ENCODE results near the gene MTX1. TPM values are rescaled to one million over a fixed set of nuclear protein-coding genes. Genes with fewer than 3 reads are reported as not detected.
A peak's percentile ranks its signal among the peaks of the same experiment; 100 is the strongest.
"Not testable (repeated sequence)": the region's sequence is repeated elsewhere in the genome, so short reads cannot be mapped to it uniquely, and the experiment has no call there.

Gene MTX1
- total RNA-seq, 4 donors from 2014 or later, result 30.1 to 50.7 (median 35.3) TPM

GRCh38 chr1:155166471-155167165 is 41.9 kb upstream of the MTX1 start:
- Histone ChIP-seq H3K4me3 (no peak overlapping the region), H3K4me1 (peaks cover 0 to 24% (median 14%) of the 10 kb centered on the region in 4 donors), H3K9me3 (no peaks in the 10 kb centered on the region), H3K27ac (peak overlapping the region in 2 of 4 donors; percentile 65 to 71), H3K36me3 (peaks cover 0 to 27% (median 0%) of the 10 kb centered on the region in 3 donors), H3K27me3 (no peaks in the 10 kb centered on the region)
- DNase-seq (ENCODE audit: low spot score in 2 of 2), result no peak
- TF ChIP-seq EP300 (IDR thresholded peaks at IDR 0.05) (peak in 1 of 2 donors; percentile 25), POLR2A (IDR thresholded peaks at IDR 0.05) (no peak)
- TF ChIP-seq, protein P1, sequence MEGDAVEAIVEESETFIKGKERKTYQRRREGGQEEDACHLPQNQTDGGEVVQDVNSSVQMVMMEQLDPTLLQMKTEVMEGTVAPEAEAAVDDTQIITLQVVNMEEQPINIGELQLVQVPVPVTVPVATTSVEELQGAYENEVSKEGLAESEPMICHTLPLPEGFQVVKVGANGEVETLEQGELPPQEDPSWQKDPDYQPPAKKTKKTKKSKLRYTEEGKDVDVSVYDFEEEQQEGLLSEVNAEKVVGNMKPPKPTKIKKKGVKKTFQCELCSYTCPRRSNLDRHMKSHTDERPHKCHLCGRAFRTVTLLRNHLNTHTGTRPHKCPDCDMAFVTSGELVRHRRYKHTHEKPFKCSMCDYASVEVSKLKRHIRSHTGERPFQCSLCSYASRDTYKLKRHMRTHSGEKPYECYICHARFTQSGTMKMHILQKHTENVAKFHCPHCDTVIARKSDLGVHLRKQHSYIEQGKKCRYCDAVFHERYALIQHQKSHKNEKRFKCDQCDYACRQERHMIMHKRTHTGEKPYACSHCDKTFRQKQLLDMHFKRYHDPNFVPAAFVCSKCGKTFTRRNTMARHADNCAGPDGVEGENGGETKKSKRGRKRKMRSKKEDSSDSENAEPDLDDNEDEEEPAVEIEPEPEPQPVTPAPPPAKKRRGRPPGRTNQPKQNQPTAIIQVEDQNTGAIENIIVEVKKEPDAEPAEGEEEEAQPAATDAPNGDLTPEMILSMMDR (IDR thresholded peaks at IDR 0.05), result no peak
- WGBS, 2 donors, result 10 to 12% methylated on average over 24 to 27 of the region's 27 CpGs

GRCh38 chr1:155167166-155168104 is 41.1 kb upstream of the MTX1 start:
- Histone ChIP-seq H3K36me3 (peaks cover 0 to 27% (median 0%) of the 10 kb centered on the region in 3 donors), H3K9me3 (no peaks in the 10 kb centered on the region), H3K4me3 (no peak overlapping the region), H3K4me1 (peaks cover 0 to 32% (median 20%) of the 10 kb centered on the region in 4 donors), H3K27ac (peak overlapping the region in 2 of 4 donors; percentile 65 to 71), H3K27me3 (no peaks in the 10 kb centered on the region)
- TF ChIP-seq EP300 (IDR thresholded peaks at IDR 0.05) (peak in 1 of 2 donors; percentile 32), POLR2A (IDR thresholded peaks at IDR 0.05) (no peak)
- TF ChIP-seq, protein P1 (IDR thresholded peaks at IDR 0.05), result peak; percentile 76 to 95 (median 94)
- DNase-seq (ENCODE audit: low spot score in 2 of 2), result peak; percentile 78 to 83
- 6% methylated on average over 17 to 23 of the region's 28 CpGs for WGBS, 2 donors

DNA sequence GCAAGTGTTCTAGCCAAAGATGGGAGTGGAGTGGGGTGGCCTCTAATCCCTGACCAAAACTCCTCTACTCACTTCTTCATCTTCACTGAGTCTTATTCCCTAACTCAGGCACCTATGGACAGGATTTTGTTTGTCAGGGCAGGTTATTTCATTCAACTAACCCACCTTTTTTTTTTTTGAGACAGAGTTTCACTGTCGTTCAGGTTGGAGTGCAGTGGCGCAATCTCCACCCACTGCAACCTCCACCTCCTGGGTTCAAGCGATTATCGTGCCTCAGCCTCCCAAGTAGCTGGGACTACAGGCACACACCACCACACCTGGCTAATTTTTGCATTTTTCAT is 40.4 kb upstream of the MTX1 start:
- H3K27me3 ChIP-seq; DNase-seq (ENCODE audit: low spot score in 2 of 2); H3K9me3 ChIP-seq; H3K4me3 ChIP-seq: not testable (repeated sequence)
- Histone ChIP-seq H3K36me3 (peaks cover 0 to 27% (median 0%) of the 10 kb centered on the region in 3 donors), H3K27ac (peak overlapping the region in 2 of 4 donors; percentile 65 to 71), H3K4me1 (peaks cover 0 to 34% (median 21%) of the 10 kb centered on the region in 4 donors)
- 42 to 50% methylated on average over 4 of the region's 4 CpGs for WGBS, 2 donors

- Histone ChIP-seq H3K27me3 (no peaks in the 10 kb centered on the region), H3K9me3 (no peaks in the 10 kb centered on the region), H3K4me1 (peaks cover 0 to 39% (median 25%) of the 10 kb centered on the region in 4 donors), H3K27ac (no peak overlapping the region), H3K36me3 (peaks cover 0 to 27% (median 0%) of the 10 kb centered on the region in 3 donors), H3K4me3 (no peak overlapping the region)
- no peak for DNase-seq (ENCODE audit: low spot score in 2 of 2)
- 81% methylated on average over 10 of the region's 10 CpGs for WGBS, 2 donors
- no peak for TF ChIP-seq EP300 (IDR thresholded peaks at IDR 0.05)
- TF ChIP-seq POLR2A (IDR thresholded peaks at IDR 0.05), result no peak
- TF ChIP-seq, protein P1 (IDR thresholded peaks at IDR 0.05), result no peak
These were observed 39.9 kb upstream of the MTX1 start for GRCh38 chr1:155168456-155169210.

- Histone ChIP-seq H3K4me1 (peaks cover 0 to 48% (median 32%) of the 10 kb centered on the region in 4 donors), H3K9me3 (no peaks in the 10 kb centered on the region), H3K27me3 (peaks cover 0 to 9% of the 10 kb centered on the region in 2 donors), H3K27ac (no peak overlapping the region), H3K4me3 (no peak overlapping the region), H3K36me3 (peaks cover 0 to 27% (median 0%) of the 10 kb centered on the region in 3 donors)
- no peak for DNase-seq (ENCODE audit: low spot score in 2 of 2)
- TF ChIP-seq, protein P1 (IDR thresholded peaks at IDR 0.05), result no peak
- 76 to 77% methylated on average over 5 of the region's 5 CpGs for WGBS, 2 donors
These were observed 39.0 kb upstream of the MTX1 start for GRCh38 chr1:155169541-155169940.

All from tibial nerve (tissue), 4 donors.